Measurements from ENCODE around the gene SETBP1. TPM values are rescaled to one million over a fixed set of nuclear protein-coding genes. Genes with fewer than 3 reads are reported as not detected.

Gene SETBP1
- total RNA-seq, 1 experiment from 2014 or later: 0.05 TPM

- intact Hi-C loops (cut with micrococcal nuclease): no loop called here
- TF ChIP-seq SRF (IDR thresholded peaks at IDR 0.05; ENCODE audit: low read depth): no peak
- TF ChIP-seq ELF1 (IDR thresholded peaks at IDR 0.05; ENCODE audit: borderline replicate concordance, low read depth): no peak
- TF ChIP-seq EZH2phosphoT487 (IDR thresholded peaks at IDR 0.05; ENCODE audit: borderline replicate concordance): no peak
- no peak for TF ChIP-seq RAD21 (IDR thresholded peaks at IDR 0.05; ENCODE audit: low read depth)
- TF ChIP-seq YY1 (IDR thresholded peaks at IDR 0.05; ENCODE audit: extremely low read depth, insufficient replicate concordance, low read depth, low read length): no peak
- no peak for TF ChIP-seq EGR1 (IDR thresholded peaks at IDR 0.05; ENCODE audit: low read depth)
- no peak for TF ChIP-seq ZFX (IDR thresholded peaks at IDR 0.05)
- no peak for TF ChIP-seq SP1 (IDR thresholded peaks at IDR 0.05; ENCODE audit: low read depth)
- no peak for TF ChIP-seq TCF7L2 (IDR thresholded peaks at IDR 0.05; ENCODE audit: borderline replicate concordance, extremely low read depth, insufficient read depth, insufficient read length)
- Histone ChIP-seq H3K27ac (ENCODE audit: low read depth, low read length) (no peak overlapping the region), H3K4me3 (replicated peaks in 1 of 2; ENCODE audit: low read depth in 1 of 2, low read length in 2 of 2) (no peak overlapping the region), H4K20me1 (ENCODE audit: insufficient read depth) (no peaks in the 10 kb centered on the region), H3K27me3 (ENCODE audit: insufficient read depth, low read length) (no peaks in the 10 kb centered on the region), H3K79me2 (ENCODE audit: insufficient read depth, low read length) (no peaks in the 10 kb centered on the region), H3K4me1 (ENCODE audit: control insufficient read depth in 1 of 2, insufficient read depth in 2 of 2, low read length in 2 of 2) (no peaks in the 10 kb centered on the region), H3K4me2 (ENCODE audit: low read length) (no peak overlapping the region), H3K9ac (ENCODE audit: low read length) (no peak overlapping the region), H3K9me3 (ENCODE audit: control insufficient read depth in 1 of 2, insufficient read depth in 1 of 2, low read depth in 1 of 2, low read length in 2 of 2) (peaks cover 4 to 38% of the 10 kb centered on the region in 2 experiments; a peak in 2 of 4 replicates), H3K36me3 (ENCODE audit: control insufficient read depth in 1 of 2, insufficient read depth in 2 of 2, low read length in 2 of 2) (no peaks in the 10 kb centered on the region), H2AFZ (ENCODE audit: low read depth, low read length, poor library complexity, severe bottlenecking) (no peak overlapping the region), H3K9me2 (ENCODE audit: insufficient read depth) (no peaks in the 10 kb centered on the region)
- ChIA-PET POLR2A (no interaction called here), CTCF (no interaction called here), RAD21 (ENCODE audit: low non-redundant PET in 1 of 2, low total read pairs in 2 of 2, uncharacterized antibody in 2 of 2, unreplicated experiment in 2 of 2) (no interaction called here)
- ATAC-seq (no peak), DNase-seq (ENCODE audit: low read depth, low spot score) (no peak)
- no TSS peak for BruUV-seq (replicated peaks)
Observed at GRCh38 chr18:44773640-44774155, 93.0 kb downstream of the SETBP1 start.

GRCh38 chr18:44774191-44774590, 93.5 kb downstream of the SETBP1 start:
- Histone ChIP-seq H3K9ac (ENCODE audit: low read length) (no peak overlapping the region), H3K27me3 (ENCODE audit: insufficient read depth, low read length) (no peaks in the 10 kb centered on the region), H3K27ac (ENCODE audit: low read depth, low read length) (no peak overlapping the region), H3K9me2 (ENCODE audit: insufficient read depth) (no peaks in the 10 kb centered on the region), H3K79me2 (ENCODE audit: insufficient read depth, low read length) (no peaks in the 10 kb centered on the region), H3K4me2 (ENCODE audit: low read length) (no peak overlapping the region), H3K9me3 (ENCODE audit: control insufficient read depth in 1 of 2, insufficient read depth in 1 of 2, low read depth in 1 of 2, low read length in 2 of 2) (peaks cover 4 to 38% of the 10 kb centered on the region in 2 experiments; a peak in 2 of 4 replicates), H2AFZ (ENCODE audit: low read depth, low read length, poor library complexity, severe bottlenecking) (no peak overlapping the region), H3K4me3 (replicated peaks in 1 of 2; ENCODE audit: low read depth in 1 of 2, low read length in 2 of 2) (no peak overlapping the region), H3K4me1 (ENCODE audit: control insufficient read depth in 1 of 2, insufficient read depth in 2 of 2, low read length in 2 of 2) (no peaks in the 10 kb centered on the region), H4K20me1 (ENCODE audit: insufficient read depth) (no peaks in the 10 kb centered on the region), H3K36me3 (ENCODE audit: control insufficient read depth in 1 of 2, insufficient read depth in 2 of 2, low read length in 2 of 2) (no peaks in the 10 kb centered on the region)
- intact Hi-C loops (cut with micrococcal nuclease): no loop called here
- ChIA-PET RAD21 (ENCODE audit: low non-redundant PET in 1 of 2, low total read pairs in 2 of 2, uncharacterized antibody in 2 of 2, unreplicated experiment in 2 of 2) (no interaction called here), POLR2A (no interaction called here), CTCF (no interaction called here)
- ATAC-seq (no peak), DNase-seq (ENCODE audit: low read depth, low spot score) (no peak)
- no TSS peak for BruUV-seq (replicated peaks)
- no peak for TF ChIP-seq SIN3A (IDR thresholded peaks at IDR 0.05; ENCODE audit: low read depth)
- no peak for TF ChIP-seq YY1 (IDR thresholded peaks at IDR 0.05; ENCODE audit: extremely low read depth, insufficient replicate concordance, low read depth, low read length)
- TF ChIP-seq EGR1 (IDR thresholded peaks at IDR 0.05; ENCODE audit: low read depth): no peak
- TF ChIP-seq POLR2A (IDR thresholded peaks at IDR 0.05; ENCODE audit: borderline replicate concordance, extremely low read depth, insufficient read depth, insufficient read length): no peak
- no peak for TF ChIP-seq POLR2AphosphoS5 (IDR thresholded peaks at IDR 0.05; ENCODE audit: low read depth, low read length)
- no peak for TF ChIP-seq EZH2 (IDR thresholded peaks at IDR 0.05)
- no peak for TF ChIP-seq SP1 (IDR thresholded peaks at IDR 0.05; ENCODE audit: low read depth)
- no peak for TF ChIP-seq REST (IDR thresholded peaks at IDR 0.05; ENCODE audit: low read depth)
- TF ChIP-seq ELF1 (IDR thresholded peaks at IDR 0.05; ENCODE audit: borderline replicate concordance, low read depth): no peak
- TF ChIP-seq CBX3 (IDR thresholded peaks at IDR 0.05; ENCODE audit: low read depth): no peak
- no peak for TF ChIP-seq CTCF (IDR thresholded peaks at IDR 0.05 in 2 of 3, conservative IDR thresholded peaks at IDR 0.05 in 1 of 3; ENCODE audit: borderline replicate concordance in 1 of 3, insufficient read depth in 1 of 3, low read depth in 2 of 3, low read length in 2 of 3)
- TF ChIP-seq EZH2phosphoT487 (IDR thresholded peaks at IDR 0.05; ENCODE audit: borderline replicate concordance): no peak
- no peak for TF ChIP-seq SRF (IDR thresholded peaks at IDR 0.05; ENCODE audit: low read depth)
